OCI-LY7 (cell line): Measurements from ENCODE around the gene LTK.

Experiments
- EZH2phosphoT487 ChIP-seq: fragments of 200-600 bp; sonication (generic); IDR thresholded peaks from 2 replicates; pipeline ENCODE4 v1.6.1; 2018; ENCODE audit warnings: low read depth, borderline replicate concordance, mild to moderate bottlenecking, mixed run types, antibody characterized with exemption, low read length, moderate library complexity, mixed read lengths
- TF ChIP-seq, protein P1 (sequence below): fragments of 200-600 bp; sonication (generic); conservative IDR thresholded peaks from 2 replicates; pipeline ENCODE4 v1.5.1; 2014; ENCODE audit warnings: mild to moderate bottlenecking, antibody characterized with exemption, low read length, moderate library complexity, mixed read lengths

DNA sequence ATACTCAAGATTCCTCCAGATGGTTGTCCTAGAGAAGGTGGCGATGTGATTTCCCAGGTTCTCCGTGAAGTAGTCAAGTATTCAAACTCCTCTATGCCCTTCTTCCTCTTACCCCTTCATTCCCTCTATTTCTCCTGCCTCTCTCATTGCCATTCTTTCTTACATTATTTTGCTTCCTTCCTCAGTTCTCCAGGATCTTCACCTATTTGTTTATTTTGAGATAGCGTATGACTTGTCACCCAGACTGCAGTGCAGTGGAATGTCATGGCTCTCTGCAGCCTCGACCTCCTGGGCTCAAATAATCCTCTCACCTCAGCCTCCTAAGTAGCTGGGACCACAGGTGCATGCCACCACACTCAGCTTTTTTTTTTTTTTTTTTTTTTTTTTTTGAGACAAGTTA, 21.7 kb downstream of the LTK start:
- TF ChIP-seq, protein P1, sequence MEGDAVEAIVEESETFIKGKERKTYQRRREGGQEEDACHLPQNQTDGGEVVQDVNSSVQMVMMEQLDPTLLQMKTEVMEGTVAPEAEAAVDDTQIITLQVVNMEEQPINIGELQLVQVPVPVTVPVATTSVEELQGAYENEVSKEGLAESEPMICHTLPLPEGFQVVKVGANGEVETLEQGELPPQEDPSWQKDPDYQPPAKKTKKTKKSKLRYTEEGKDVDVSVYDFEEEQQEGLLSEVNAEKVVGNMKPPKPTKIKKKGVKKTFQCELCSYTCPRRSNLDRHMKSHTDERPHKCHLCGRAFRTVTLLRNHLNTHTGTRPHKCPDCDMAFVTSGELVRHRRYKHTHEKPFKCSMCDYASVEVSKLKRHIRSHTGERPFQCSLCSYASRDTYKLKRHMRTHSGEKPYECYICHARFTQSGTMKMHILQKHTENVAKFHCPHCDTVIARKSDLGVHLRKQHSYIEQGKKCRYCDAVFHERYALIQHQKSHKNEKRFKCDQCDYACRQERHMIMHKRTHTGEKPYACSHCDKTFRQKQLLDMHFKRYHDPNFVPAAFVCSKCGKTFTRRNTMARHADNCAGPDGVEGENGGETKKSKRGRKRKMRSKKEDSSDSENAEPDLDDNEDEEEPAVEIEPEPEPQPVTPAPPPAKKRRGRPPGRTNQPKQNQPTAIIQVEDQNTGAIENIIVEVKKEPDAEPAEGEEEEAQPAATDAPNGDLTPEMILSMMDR = no peak
- TF ChIP-seq EZH2phosphoT487 = no peak
